ENCODE measurements around the gene ZNF2. TPM values are rescaled to one million over a fixed set of nuclear protein-coding genes. Genes with fewer than 3 reads are reported as not detected.

The ZNF2 gene
- total and polyA plus RNA-seq, 5 donors from 2014 or later: 1.8 to 4.6 (median 2.6) TPM

DNA sequence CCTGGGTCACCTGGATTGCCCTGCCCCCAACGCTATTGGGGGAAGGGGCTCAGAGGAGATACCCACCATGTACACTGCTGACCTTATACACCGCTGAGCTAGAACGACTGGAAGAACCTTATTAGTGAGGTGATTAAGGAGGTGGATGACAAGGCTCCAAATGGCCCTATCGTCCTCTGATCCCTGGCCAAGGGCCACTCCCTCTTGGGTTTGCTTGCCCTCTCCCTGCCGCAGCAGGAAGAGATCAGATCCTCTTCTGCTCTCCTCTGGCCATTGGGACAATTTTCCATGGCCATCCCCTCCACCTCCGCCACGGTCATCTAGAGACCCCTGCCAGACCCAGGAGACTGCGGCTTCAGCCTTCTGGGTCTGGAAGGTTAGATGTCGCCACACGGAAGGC, 7.2 kb upstream of the ZNF2 start:
- Mint-ChIP-seq H3K27ac (peak overlapping the region in 1 of 3 donors; percentile 17), H3K4me3 (peak overlapping the region; percentile 83 to 87 (median 86)), H3K9me3 (peaks cover 0 to 25% (median 3%) of the 10 kb centered on the region in 7 donors), H3K4me1 (peaks cover 0 to 28% (median 5%) of the 10 kb centered on the region in 4 donors), H3K36me3 (peaks cover 34% of the 10 kb centered on the region), H3K27me3 (peaks cover 4% of the 10 kb centered on the region)
- H3K4me3 ChIP-seq (ENCODE audit: low read depth, low read length): peak overlapping the region; percentile 37
- ATAC-seq (ENCODE audit: low read depth in 2 of 2) (no peak), DNase-seq (no peak)
- no peak overlapping the region for H3K27ac ChIP-seq (ENCODE audit: insufficient read depth, low read length, poor library complexity, severe bottlenecking)
- peaks cover 8 to 19% of the 10 kb centered on the region in 2 experiments for H3K9me3 ChIP-seq (ENCODE audit: control insufficient read depth in 2 of 2, low read length in 2 of 2)
- H3K27me3 ChIP-seq (ENCODE audit: control insufficient read depth, insufficient read depth, low read length): no peaks in the 10 kb centered on the region
- H3K4me1 ChIP-seq (ENCODE audit: control insufficient read depth, insufficient read depth, low read length, poor library complexity, severe bottlenecking): peaks cover 14% of the 10 kb centered on the region
- peaks cover 27% of the 10 kb centered on the region for H3K36me3 ChIP-seq (ENCODE audit: control insufficient read depth, insufficient read depth, low read length)

DNA sequence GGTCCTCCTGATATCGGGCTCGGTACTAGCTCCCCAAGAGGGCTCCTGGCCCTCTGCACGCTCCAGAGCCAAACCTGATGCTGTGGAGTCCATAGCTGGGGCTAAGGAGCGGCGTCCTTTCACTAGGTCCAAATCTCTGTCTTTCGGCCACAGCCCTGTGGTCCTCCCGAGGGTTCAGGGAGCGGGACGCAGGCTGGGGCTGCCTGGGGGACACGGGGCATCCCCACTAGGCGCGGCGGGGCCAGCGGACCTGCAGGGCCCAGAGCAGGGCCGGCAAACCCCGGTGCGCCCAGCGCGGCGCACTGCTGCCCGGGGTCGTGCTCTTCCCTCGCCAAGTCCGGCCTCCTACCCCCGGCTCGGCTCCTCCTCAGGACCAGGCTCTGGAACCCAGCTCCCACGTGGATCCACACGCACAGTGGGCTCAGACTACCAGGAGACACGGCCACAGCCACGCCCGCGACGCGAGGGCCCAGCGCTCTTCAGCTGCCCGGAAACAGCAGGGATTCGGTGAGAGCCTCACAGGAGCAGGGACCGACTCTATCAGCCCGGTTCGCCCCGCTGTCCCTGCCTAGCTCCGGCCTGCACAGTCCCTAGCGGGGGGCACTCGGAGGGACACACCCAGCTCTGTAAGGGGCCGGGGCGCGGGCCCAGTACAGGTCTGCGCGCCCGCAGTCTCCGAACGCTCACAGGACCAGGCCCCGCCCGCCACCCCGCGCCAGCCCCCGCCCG, 6.6 kb upstream of the ZNF2 start:
- Histone ChIP-seq H3K4me3 (ENCODE audit: low read depth, low read length) (peak overlapping the region; percentile 37), H3K36me3 (ENCODE audit: control insufficient read depth, insufficient read depth, low read length) (peaks cover 23% of the 10 kb centered on the region), H3K27ac (ENCODE audit: insufficient read depth, low read length, poor library complexity, severe bottlenecking) (peak overlapping the region; percentile 47), H3K4me1 (ENCODE audit: control insufficient read depth, insufficient read depth, low read length, poor library complexity, severe bottlenecking) (peaks cover 14% of the 10 kb centered on the region), H3K27me3 (ENCODE audit: control insufficient read depth, insufficient read depth, low read length) (no peaks in the 10 kb centered on the region), H3K9me3 (ENCODE audit: control insufficient read depth in 2 of 2, low read length in 2 of 2) (peaks cover 8 to 13% of the 10 kb centered on the region in 2 experiments)
- ATAC-seq (ENCODE audit: low read depth in 2 of 2): peak; percentile 49 to 50
- H3K27me3 Mint-ChIP-seq: peaks cover 4% of the 10 kb centered on the region
- H3K9me3 Mint-ChIP-seq: peaks cover 0 to 21% (median 3%) of the 10 kb centered on the region in 7 donors
- DNase-seq: peak in 1 of 3 donors; percentile 49
- peak overlapping the region; percentile 83 to 87 (median 86) for H3K4me3 Mint-ChIP-seq
- peaks cover 0 to 32% (median 5%) of the 10 kb centered on the region in 4 donors for H3K4me1 Mint-ChIP-seq
- peak overlapping the region in 1 of 3 donors; percentile 35 for H3K27ac Mint-ChIP-seq
- H3K36me3 Mint-ChIP-seq: peaks cover 27% of the 10 kb centered on the region

DNA sequence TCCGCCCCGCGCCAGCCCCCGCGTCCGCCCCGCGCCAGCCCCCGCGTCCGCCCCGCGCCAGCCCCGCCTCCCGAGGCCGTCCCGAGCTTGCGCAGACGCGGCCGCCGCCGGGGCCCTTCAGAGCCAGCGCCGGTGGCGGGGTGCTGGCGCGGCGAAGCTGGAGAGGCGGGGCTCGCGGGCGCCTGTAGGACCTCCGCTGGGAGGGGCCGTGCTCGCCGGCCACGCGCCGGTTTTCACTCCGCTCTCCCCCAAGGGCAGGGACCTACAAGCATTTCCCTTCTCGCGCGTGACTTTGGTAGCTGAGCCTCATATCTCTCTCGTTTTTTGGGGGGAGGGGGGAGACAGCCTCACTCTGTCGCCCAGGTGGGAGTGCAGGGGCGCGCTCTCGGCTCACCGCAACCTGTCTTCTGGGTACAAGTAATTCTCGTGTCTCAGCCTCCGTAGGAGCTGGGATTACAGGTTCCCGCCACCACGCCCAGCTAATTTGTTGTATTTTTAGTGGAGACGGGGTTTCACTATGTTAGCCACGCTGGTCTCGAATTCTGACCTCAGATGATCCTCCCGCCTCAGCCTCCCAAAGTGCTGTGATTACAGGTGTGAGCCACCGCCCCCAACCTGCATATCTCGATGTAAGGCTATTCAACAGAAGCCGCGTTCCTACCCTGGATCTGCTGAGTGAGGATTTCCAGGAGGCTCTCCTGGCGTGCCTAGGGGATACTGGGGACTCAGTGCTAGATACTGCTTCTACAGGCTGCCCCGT, 5.7 kb upstream of the ZNF2 start, which contains the start of gene ZNF514:
TSS of gene ZNF514 (minus strand) at position 159 of the 760 bp plus-strand sequence. CDS start 6,595 bp downstream, outside the sequence.
- peaks cover 0 to 13% (median 1%) of the 10 kb centered on the region in 7 donors for H3K9me3 Mint-ChIP-seq
- H3K4me3 ChIP-seq (ENCODE audit: low read depth, low read length): peak within 1 kb of the TSS; percentile 47

DNA sequence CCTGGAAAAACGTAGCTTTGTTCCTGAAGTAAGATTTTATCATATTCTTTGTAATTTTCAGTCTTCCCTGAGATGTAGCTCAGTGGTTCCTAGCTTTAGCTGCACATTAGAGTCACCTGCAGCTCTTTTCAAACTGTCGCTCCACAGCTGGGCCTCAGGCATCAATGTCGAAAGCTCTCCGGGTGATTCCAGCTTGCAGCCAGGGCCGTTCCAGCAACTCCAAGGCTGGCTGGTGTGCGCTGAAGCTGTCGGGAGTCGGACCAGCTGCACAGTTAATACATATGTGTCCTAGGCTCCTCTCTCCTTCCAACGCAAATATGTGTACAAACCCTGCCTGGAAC, 609 bp upstream of the ZNF2 start:
- no peaks in the 10 kb centered on the region for H3K36me3 ChIP-seq (ENCODE audit: control insufficient read depth, insufficient read depth, low read length)
- H3K4me1 Mint-ChIP-seq: peaks cover 16 to 52% (median 29%) of the 10 kb centered on the region in 4 donors
- H3K27ac Mint-ChIP-seq: peak overlapping the region; percentile 97 to 99 (median 99)
- peak overlapping the region; percentile 98 to 100 (median 99) for H3K4me3 Mint-ChIP-seq
- H3K27ac ChIP-seq (ENCODE audit: insufficient read depth, low read length, poor library complexity, severe bottlenecking): peak overlapping the region; percentile 88
- peaks cover 26% of the 10 kb centered on the region for H3K4me1 ChIP-seq (ENCODE audit: control insufficient read depth, insufficient read depth, low read length, poor library complexity, severe bottlenecking)
- no peak for DNase-seq
- peaks cover 4% of the 10 kb centered on the region for H3K27me3 Mint-ChIP-seq
- H3K36me3 Mint-ChIP-seq: peaks cover 5% of the 10 kb centered on the region
- H3K9me3 Mint-ChIP-seq: peaks cover 0 to 3% (median 0%) of the 10 kb centered on the region in 7 donors
- H3K27me3 ChIP-seq (ENCODE audit: control insufficient read depth, insufficient read depth, low read length): no peaks in the 10 kb centered on the region
- peak overlapping the region; percentile 94 for H3K4me3 ChIP-seq (ENCODE audit: low read depth, low read length)
- ATAC-seq (ENCODE audit: low read depth in 2 of 2): no peak
- H3K9me3 ChIP-seq (ENCODE audit: control insufficient read depth in 2 of 2, low read length in 2 of 2): no peaks in the 10 kb centered on the region

More for the DNA sequence above, 5.7 kb upstream of the ZNF2 start, which contains the start of gene ZNF514:
- Mint-ChIP-seq H3K27me3 (peaks cover 4% of the 10 kb centered on the region), H3K27ac (peak within 1 kb of the TSS; percentile 63 to 96 (median 92)), H3K4me1 (peaks cover 6 to 39% (median 11%) of the 10 kb centered on the region in 4 donors), H3K36me3 (peaks cover 19% of the 10 kb centered on the region), H3K4me3 (peak within 1 kb of the TSS; percentile 89 to 95 (median 94))
- Histone ChIP-seq H3K9me3 (ENCODE audit: control insufficient read depth in 2 of 2, low read length in 2 of 2) (peaks cover 4 to 7% of the 10 kb centered on the region in 2 experiments), H3K36me3 (ENCODE audit: control insufficient read depth, insufficient read depth, low read length) (peaks cover 17% of the 10 kb centered on the region), H3K27me3 (ENCODE audit: control insufficient read depth, insufficient read depth, low read length) (no peaks in the 10 kb centered on the region), H3K4me1 (ENCODE audit: control insufficient read depth, insufficient read depth, low read length, poor library complexity, severe bottlenecking) (peaks cover 21% of the 10 kb centered on the region), H3K27ac (ENCODE audit: insufficient read depth, low read length, poor library complexity, severe bottlenecking) (peak within 1 kb of the TSS; percentile 60)
- DNase-seq: peak; percentile 75 to 80 (median 77)
- peak; percentile 86 to 87 for ATAC-seq (ENCODE audit: low read depth in 2 of 2)

DNA sequence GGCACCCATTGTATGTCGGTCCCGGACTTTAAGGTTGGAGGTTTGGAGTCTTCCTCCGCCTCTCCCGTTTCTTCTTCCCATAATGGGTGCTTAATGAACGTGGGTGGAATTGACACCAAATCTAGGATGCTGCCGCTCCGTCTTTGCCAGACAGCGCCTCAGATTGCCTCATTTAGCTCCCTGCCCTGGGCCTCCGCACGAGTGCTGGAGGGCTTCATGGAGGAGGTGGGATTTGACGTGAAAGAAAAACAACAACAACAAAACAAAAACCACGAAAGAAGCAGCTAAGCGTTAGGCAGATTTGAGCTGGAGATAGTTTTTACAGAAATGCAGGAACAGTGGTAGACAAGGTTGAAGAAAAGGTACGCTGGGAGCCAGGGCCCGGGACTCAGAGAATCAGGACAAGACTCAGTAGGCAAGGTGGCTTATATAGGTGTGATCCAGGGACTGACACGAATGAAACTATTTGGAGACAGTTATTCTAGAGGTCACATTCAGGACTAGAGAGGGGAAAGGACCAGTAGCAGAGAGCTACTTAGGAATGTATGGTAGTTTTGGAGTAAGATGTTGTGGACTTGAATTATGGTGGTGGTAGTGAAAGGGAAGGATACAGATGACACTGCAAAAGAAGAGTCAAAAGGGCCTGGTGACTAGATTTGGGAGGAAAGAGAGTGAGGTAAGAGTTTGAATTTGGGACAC, 605 bp downstream of the ZNF2 start:
- H3K27ac Mint-ChIP-seq: peak overlapping the region; percentile 97 to 99 (median 99)
- peaks cover 4% of the 10 kb centered on the region for H3K27me3 Mint-ChIP-seq
- Histone ChIP-seq H3K27ac (ENCODE audit: insufficient read depth, low read length, poor library complexity, severe bottlenecking) (peak overlapping the region; percentile 88), H3K27me3 (ENCODE audit: control insufficient read depth, insufficient read depth, low read length) (no peaks in the 10 kb centered on the region), H3K36me3 (ENCODE audit: control insufficient read depth, insufficient read depth, low read length) (no peaks in the 10 kb centered on the region), H3K4me3 (ENCODE audit: low read depth, low read length) (peak overlapping the region; percentile 94), H3K9me3 (ENCODE audit: control insufficient read depth in 2 of 2, low read length in 2 of 2) (no peaks in the 10 kb centered on the region), H3K4me1 (ENCODE audit: control insufficient read depth, insufficient read depth, low read length, poor library complexity, severe bottlenecking) (peaks cover 22% of the 10 kb centered on the region)
- no peak for DNase-seq
- peaks cover 16 to 45% (median 26%) of the 10 kb centered on the region in 4 donors for H3K4me1 Mint-ChIP-seq
- H3K9me3 Mint-ChIP-seq: peaks cover 0 to 3% (median 0%) of the 10 kb centered on the region in 7 donors
- H3K36me3 Mint-ChIP-seq: peaks cover 5% of the 10 kb centered on the region
- ATAC-seq (ENCODE audit: low read depth in 2 of 2): no peak
- H3K4me3 Mint-ChIP-seq: peak overlapping the region; percentile 98 to 100 (median 99)

DNA sequence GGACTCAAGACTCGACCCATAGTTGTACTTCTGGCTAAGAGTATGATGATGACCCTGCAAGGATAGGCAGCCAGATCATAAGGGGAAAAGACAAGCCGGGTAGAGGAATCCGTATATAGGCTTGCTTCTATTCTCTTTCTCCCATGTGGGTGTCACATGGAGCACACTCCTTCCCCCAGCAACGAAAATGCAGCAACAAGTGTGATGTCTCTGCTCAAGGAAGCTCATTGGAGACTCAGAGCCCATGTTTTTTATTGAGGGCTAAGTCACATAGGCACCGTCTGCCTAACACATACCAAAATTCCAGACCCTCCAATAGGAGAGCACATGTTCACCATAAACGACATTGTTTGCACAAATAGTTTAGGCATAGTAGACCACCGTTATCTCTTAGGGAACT, 6.3 kb downstream of the ZNF2 start:
- Histone ChIP-seq H3K4me3 (ENCODE audit: low read depth, low read length) (no peak overlapping the region), H3K9me3 (ENCODE audit: control insufficient read depth in 2 of 2, low read length in 2 of 2) (no peaks in the 10 kb centered on the region), H3K36me3 (ENCODE audit: control insufficient read depth, insufficient read depth, low read length) (peaks cover 4% of the 10 kb centered on the region), H3K27ac (ENCODE audit: insufficient read depth, low read length, poor library complexity, severe bottlenecking) (no peak overlapping the region), H3K4me1 (ENCODE audit: control insufficient read depth, insufficient read depth, low read length, poor library complexity, severe bottlenecking) (no peaks in the 10 kb centered on the region), H3K27me3 (ENCODE audit: control insufficient read depth, insufficient read depth, low read length) (no peaks in the 10 kb centered on the region)
- Mint-ChIP-seq H3K9me3 (peaks cover 0 to 6% (median 0%) of the 10 kb centered on the region in 7 donors), H3K4me1 (peaks cover 0 to 19% (median 6%) of the 10 kb centered on the region in 4 donors), H3K4me3 (peak overlapping the region in 1 of 4 donors; percentile 64), H3K36me3 (peaks cover 19% of the 10 kb centered on the region), H3K27ac (no peak overlapping the region), H3K27me3 (no peaks in the 10 kb centered on the region)
- ATAC-seq (ENCODE audit: low read depth in 2 of 2): no peak
- no peak for DNase-seq

DNA sequence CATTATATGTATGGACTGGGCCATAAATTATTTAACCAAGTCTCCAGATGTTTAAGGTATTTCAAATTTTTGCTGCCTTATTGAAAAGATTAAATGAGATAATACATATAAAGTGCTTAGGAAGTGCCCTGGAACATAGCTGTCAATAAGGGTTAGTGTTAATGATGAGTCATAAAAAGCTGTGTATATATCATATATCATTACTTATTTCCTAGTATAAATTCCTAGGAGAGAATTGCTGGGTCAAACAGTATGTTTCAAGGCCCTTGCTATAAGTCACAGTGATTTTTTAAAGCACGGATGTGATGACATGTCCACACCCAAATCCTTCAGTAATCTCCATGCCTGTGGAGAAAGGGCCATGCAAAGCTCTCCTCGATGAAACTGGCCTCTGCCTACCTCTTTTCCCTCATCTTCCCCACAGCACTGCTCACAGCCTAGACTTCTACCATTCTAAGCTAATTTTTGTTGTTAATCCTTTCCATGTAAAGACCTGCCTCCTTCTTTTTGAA, 8.5 kb downstream of the ZNF2 start:
- H3K36me3 Mint-ChIP-seq: peaks cover 37% of the 10 kb centered on the region
- DNase-seq (no peak), ATAC-seq (ENCODE audit: low read depth in 2 of 2) (no peak)
- no peak overlapping the region for H3K27ac ChIP-seq (ENCODE audit: insufficient read depth, low read length, poor library complexity, severe bottlenecking)
- no peak overlapping the region for H3K4me3 ChIP-seq (ENCODE audit: low read depth, low read length)
- peaks cover 0 to 10% (median 5%) of the 10 kb centered on the region in 4 donors for H3K4me1 Mint-ChIP-seq
- H3K9me3 Mint-ChIP-seq: peaks cover 0 to 6% (median 0%) of the 10 kb centered on the region in 7 donors
- H3K36me3 ChIP-seq (ENCODE audit: control insufficient read depth, insufficient read depth, low read length): peaks cover 22% of the 10 kb centered on the region
- no peaks in the 10 kb centered on the region for H3K4me1 ChIP-seq (ENCODE audit: control insufficient read depth, insufficient read depth, low read length, poor library complexity, severe bottlenecking)
- H3K27ac Mint-ChIP-seq: no peak overlapping the region
- H3K27me3 Mint-ChIP-seq: no peaks in the 10 kb centered on the region
- no peaks in the 10 kb centered on the region for H3K27me3 ChIP-seq (ENCODE audit: control insufficient read depth, insufficient read depth, low read length)
- H3K4me3 Mint-ChIP-seq: no peak overlapping the region
- H3K9me3 ChIP-seq (ENCODE audit: control insufficient read depth in 2 of 2, low read length in 2 of 2): no peaks in the 10 kb centered on the region
